PC-3 (cell line): ENCODE data around the gene ZNF846.

ENCODE experiments used
- EZH2phosphoT487 ChIP-seq: fragments of 300-600 bp; sonication (generic); IDR thresholded peaks from 2 replicates; pipeline ENCODE4 v1.6.1; 2018; ENCODE audit warnings: mild to moderate bottlenecking, antibody characterized with exemption, low read length, borderline replicate concordance
- TF ChIP-seq, protein P1 (sequence below): fragments of 300-600 bp; sonication (generic); conservative IDR thresholded peaks from 2 replicates; pipeline ENCODE4 v1.5.1; 2017; ENCODE audit warnings: antibody characterized with exemption, low read depth, mild to moderate bottlenecking, low read length

DNA sequence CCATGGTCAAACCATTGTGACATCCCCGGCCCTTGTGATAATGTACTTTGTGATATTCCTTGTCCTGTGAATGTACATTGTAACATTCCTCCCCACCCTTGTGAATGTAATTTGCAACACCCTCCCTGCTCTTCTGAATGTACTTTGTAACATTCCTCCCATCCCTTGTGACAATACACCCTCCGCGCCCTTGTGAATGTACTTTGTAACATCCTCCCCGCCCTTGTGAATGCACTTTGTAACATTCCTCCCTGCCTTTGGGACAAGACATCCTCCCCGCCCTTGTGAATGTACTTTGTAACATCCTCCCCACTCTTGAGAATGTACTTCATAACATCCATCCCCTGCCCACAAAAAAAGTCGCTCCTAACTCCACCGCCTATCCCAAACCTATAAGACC, 17.1 kb downstream of the ZNF846 start:
- TF ChIP-seq, protein P1, sequence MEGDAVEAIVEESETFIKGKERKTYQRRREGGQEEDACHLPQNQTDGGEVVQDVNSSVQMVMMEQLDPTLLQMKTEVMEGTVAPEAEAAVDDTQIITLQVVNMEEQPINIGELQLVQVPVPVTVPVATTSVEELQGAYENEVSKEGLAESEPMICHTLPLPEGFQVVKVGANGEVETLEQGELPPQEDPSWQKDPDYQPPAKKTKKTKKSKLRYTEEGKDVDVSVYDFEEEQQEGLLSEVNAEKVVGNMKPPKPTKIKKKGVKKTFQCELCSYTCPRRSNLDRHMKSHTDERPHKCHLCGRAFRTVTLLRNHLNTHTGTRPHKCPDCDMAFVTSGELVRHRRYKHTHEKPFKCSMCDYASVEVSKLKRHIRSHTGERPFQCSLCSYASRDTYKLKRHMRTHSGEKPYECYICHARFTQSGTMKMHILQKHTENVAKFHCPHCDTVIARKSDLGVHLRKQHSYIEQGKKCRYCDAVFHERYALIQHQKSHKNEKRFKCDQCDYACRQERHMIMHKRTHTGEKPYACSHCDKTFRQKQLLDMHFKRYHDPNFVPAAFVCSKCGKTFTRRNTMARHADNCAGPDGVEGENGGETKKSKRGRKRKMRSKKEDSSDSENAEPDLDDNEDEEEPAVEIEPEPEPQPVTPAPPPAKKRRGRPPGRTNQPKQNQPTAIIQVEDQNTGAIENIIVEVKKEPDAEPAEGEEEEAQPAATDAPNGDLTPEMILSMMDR, result no peak
- no peak for TF ChIP-seq EZH2phosphoT487
